HepG2 (cell line): ENCODE results near the gene TASOR. TPM values are rescaled to one million over a fixed set of nuclear protein-coding genes. Genes with fewer than 3 reads are reported as not detected.
A peak's percentile ranks its signal among the peaks of the same experiment; 100 is the strongest.

Source experiments
- DRAP1 ChIP-seq: IDR thresholded peaks from 2 replicates; pipeline ENCODE4 v1.6.1; 2016; ENCODE audit warnings: missing genetic modification reagents, missing compliant biosample characterization
- ELK4 ChIP-seq: sonication (generic); formaldehyde crosslinking; IDR thresholded peaks from 2 replicates; pipeline ENCODE4 v1.9.0; 2021; ENCODE audit warnings: missing genetic modification reagents, borderline replicate concordance
- FOXK1 ChIP-seq: sonication (generic); formaldehyde crosslinking; IDR thresholded peaks from 2 replicates; pipeline ENCODE4 v1.4.0; 2020; ENCODE audit warnings: low read depth, missing genetic modification reagents, borderline replicate concordance
- GPN1 ChIP-seq: sonication (generic); formaldehyde crosslinking; IDR thresholded peaks from 2 replicates; pipeline ENCODE4 v1.5.1; 2020; ENCODE audit warnings: missing genetic modification reagents, borderline replicate concordance
- GTF3A ChIP-seq: sonication (generic); formaldehyde crosslinking; conservative IDR thresholded peaks from 2 replicates; pipeline ENCODE4 v1.4.0; 2020; ENCODE audit warnings: mild to moderate bottlenecking, missing genetic modification reagents
- RAD21 ChIP-seq: fragments of 450-650 bp; formaldehyde crosslinking; IDR thresholded peaks from 2 replicates; pipeline ENCODE4 v1.5.0; 2020; ENCODE audit warnings: mild to moderate bottlenecking
- RXRA ChIP-seq: sonication (generic); formaldehyde crosslinking; IDR thresholded peaks from 2 replicates; pipeline ENCODE4 v1.5.1; 2020; ENCODE audit warnings: missing genetic modification reagents
- SNAPC5 ChIP-seq: sonication (generic); formaldehyde crosslinking; IDR thresholded peaks from 2 replicates; pipeline ENCODE4 v1.8.1; 2023; ENCODE audit warnings: mild to moderate bottlenecking, missing genetic modification reagents, borderline replicate concordance
- SSRP1 ChIP-seq: IDR thresholded peaks from 2 replicates; pipeline ENCODE4 v1.6.1; 2016; ENCODE audit warnings: control low read depth
- WIZ ChIP-seq: sonication (generic); formaldehyde crosslinking; IDR thresholded peaks from 2 replicates; pipeline ENCODE4 v1.5.1; 2020; ENCODE audit warnings: mild to moderate bottlenecking, missing genetic modification reagents
- ZBTB37 ChIP-seq: sonication (generic); formaldehyde crosslinking; IDR thresholded peaks from 2 replicates; pipeline ENCODE4 v1.4.0; 2020; ENCODE audit warnings: mild to moderate bottlenecking, missing genetic modification reagents
- ZFP36L1 ChIP-seq: sonication (generic); formaldehyde crosslinking; IDR thresholded peaks from 2 replicates; pipeline ENCODE4 v1.8.0; 2022; ENCODE audit warnings: mild to moderate bottlenecking, missing genetic modification reagents, moderate library complexity
- ZFX ChIP-seq: sonication (generic); formaldehyde crosslinking; IDR thresholded peaks from 2 replicates; pipeline ENCODE4 v1.4.0; 2020; ENCODE audit warnings: mild to moderate bottlenecking, low read depth, missing genetic modification reagents, moderate library complexity
- ZNF562 ChIP-seq: sonication (generic); formaldehyde crosslinking; IDR thresholded peaks from 2 replicates; pipeline ENCODE4 v1.8.0; 2022; ENCODE audit warnings: missing genetic modification reagents, borderline replicate concordance
- ZNF598 ChIP-seq: sonication (generic); formaldehyde crosslinking; IDR thresholded peaks from 2 replicates; pipeline ENCODE4 v1.5.1; 2020; ENCODE audit warnings: mild to moderate bottlenecking, missing genetic modification reagents, borderline replicate concordance
- polyA plus RNA-seq, 8 experiments: library from polyadenylated mRNA; depleted of rRNA in 3 of 8; stranded (reverse) in 7 of 8; unstranded in 1 of 8; fragments of >200 nt; fragmentation: Illumina TruSeq in 4 of 8; extraction: Trizol in 4 of 8; gene quantifications; 2 replicates each; pipeline versions ENCODE4 v1.2.1 to v1.2.3, GENCODE V29; 2011 to 2016; ENCODE audit warnings: low read depth in 4 of 8, missing spikeins in 1 of 8, mixed read lengths in 1 of 8; ENCODE audit not compliant: insufficient read depth in 1 of 8
- total RNA-seq, 5 experiments: library from RNA; depleted of rRNA; stranded (reverse); fragments of >200 nt; fragmentation: Illumina TruSeq; extraction: Trizol; gene quantifications; 2 replicates each; pipeline ENCODE4 v1.2.3, GENCODE V29; 2016; ENCODE audit warnings: low read depth in 1 of 5
- TF ChIP-seq, protein P1 (sequence below): sonication (generic); formaldehyde crosslinking; IDR thresholded peaks from 2 replicates; pipeline ENCODE4 v1.5.0; 2020; ENCODE audit warnings: mild to moderate bottlenecking, missing genetic modification reagents, borderline replicate concordance

Gene TASOR
- total and polyA plus RNA-seq, 2 of the 13 experiments (the other 11 are each of a cell fraction or from before 2014, with no cell fraction given), result 20.1 to 32.5 TPM

DNA sequence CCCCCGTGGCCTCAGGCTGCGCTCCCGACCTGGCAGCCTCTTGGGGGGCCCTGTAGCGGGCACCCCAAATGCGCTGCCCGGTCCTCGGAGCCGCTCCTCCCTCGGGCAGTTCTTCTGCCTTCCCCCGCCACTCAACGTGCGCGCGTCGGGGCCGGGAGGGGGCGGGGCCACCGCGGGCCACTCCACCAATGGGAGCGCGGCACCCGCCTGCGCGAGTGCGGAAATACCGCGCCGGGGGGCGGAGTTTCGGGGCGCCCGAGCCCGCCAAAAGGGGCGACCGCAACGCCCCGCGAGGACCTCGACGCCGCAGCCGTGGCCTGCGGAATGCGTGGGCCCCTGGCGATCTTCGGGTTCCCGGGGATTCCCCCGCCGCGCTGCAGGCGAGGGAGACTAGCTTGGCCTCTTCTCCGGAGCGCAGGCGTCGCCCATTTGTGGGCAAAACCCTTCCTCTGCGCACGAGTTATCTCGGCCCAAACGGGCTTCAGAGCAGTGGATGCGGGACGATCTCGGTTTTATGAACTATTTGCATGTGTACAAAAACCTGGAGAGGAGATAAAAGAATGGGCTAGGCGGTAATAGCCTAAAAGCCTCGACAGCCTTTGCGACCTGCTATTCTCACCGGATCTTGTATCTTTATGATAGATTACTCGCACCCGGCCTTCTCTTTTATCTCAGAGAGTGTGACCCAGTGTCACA, at the start of gene TASOR (continued):
- TF ChIP-seq DRAP1 (CRISPR knock-in tag), result no peak
- no peak for TF ChIP-seq GPN1
- TF ChIP-seq ZNF598 (CRISPR knock-in tag), result no peak; the same call in 1 of the 2 replicates
- peak; percentile 91 for TF ChIP-seq ZFP36L1
- no peak for TF ChIP-seq ELK4 (CRISPR knock-in tag)
- TF ChIP-seq, protein P1, sequence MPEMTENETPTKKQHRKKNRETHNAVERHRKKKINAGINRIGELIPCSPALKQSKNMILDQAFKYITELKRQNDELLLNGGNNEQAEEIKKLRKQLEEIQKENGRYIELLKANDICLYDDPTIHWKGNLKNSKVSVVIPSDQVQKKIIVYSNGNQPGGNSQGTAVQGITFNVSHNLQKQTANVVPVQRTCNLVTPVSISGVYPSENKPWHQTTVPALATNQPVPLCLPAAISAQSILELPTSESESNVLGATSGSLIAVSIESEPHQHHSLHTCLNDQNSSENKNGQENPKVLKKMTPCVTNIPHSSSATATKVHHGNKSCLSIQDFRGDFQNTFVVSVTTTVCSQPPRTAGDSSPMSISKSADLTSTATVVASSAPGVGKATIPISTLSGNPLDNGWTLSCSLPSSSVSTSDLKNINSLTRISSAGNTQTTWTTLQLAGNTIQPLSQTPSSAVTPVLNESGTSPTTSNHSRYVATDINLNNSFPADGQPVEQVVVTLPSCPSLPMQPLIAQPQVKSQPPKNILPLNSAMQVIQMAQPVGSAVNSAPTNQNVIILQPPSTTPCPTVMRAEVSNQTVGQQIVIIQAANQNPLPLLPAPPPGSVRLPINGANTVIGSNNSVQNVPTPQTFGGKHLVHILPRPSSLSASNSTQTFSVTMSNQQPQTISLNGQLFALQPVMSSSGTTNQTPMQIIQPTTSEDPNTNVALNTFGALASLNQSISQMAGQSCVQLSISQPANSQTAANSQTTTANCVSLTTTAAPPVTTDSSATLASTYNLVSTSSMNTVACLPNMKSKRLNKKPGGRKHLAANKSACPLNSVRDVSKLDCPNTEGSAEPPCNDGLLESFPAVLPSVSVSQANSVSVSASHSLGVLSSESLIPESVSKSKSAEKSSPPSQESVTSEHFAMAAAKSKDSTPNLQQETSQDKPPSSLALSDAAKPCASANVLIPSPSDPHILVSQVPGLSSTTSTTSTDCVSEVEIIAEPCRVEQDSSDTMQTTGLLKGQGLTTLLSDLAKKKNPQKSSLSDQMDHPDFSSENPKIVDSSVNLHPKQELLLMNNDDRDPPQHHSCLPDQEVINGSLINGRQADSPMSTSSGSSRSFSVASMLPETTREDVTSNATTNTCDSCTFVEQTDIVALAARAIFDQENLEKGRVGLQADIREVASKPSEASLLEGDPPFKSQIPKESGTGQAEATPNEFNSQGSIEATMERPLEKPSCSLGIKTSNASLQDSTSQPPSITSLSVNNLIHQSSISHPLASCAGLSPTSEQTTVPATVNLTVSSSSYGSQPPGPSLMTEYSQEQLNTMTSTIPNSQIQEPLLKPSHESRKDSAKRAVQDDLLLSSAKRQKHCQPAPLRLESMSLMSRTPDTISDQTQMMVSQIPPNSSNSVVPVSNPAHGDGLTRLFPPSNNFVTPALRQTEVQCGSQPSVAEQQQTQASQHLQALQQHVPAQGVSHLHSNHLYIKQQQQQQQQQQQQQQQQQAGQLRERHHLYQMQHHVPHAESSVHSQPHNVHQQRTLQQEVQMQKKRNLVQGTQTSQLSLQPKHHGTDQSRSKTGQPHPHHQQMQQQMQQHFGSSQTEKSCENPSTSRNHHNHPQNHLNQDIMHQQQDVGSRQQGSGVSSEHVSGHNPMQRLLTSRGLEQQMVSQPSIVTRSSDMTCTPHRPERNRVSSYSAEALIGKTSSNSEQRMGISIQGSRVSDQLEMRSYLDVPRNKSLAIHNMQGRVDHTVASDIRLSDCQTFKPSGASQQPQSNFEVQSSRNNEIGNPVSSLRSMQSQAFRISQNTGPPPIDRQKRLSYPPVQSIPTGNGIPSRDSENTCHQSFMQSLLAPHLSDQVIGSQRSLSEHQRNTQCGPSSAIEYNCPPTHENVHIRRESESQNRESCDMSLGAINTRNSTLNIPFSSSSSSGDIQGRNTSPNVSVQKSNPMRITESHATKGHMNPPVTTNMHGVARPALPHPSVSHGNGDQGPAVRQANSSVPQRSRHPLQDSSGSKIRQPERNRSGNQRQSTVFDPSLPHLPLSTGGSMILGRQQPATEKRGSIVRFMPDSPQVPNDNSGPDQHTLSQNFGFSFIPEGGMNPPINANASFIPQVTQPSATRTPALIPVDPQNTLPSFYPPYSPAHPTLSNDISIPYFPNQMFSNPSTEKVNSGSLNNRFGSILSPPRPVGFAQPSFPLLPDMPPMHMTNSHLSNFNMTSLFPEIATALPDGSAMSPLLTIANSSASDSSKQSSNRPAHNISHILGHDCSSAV (CRISPR knock-in tag), result peak; percentile 66; the same call in 1 of the 2 replicates
- no peak for TF ChIP-seq RAD21
- TF ChIP-seq SNAPC5 (CRISPR knock-in tag), result no peak; the same call in 1 of the 2 replicates
- TF ChIP-seq ZBTB37 (CRISPR knock-in tag), result no peak
- TF ChIP-seq ZFX, result no peak
- TF ChIP-seq WIZ (CRISPR knock-in tag), result no peak; the same call in 1 of the 2 replicates
- no peak for TF ChIP-seq SSRP1 (CRISPR knock-in tag)
- peak; percentile 46; the same call in 1 of the 2 replicates for TF ChIP-seq ZNF562 (CRISPR knock-in tag)
- no peak for TF ChIP-seq GTF3A (CRISPR knock-in tag)
- peak; percentile 56; the same call in 1 of the 2 replicates for TF ChIP-seq RXRA (CRISPR knock-in tag)
- peak; percentile 50; the same call in 1 of the 2 replicates for TF ChIP-seq FOXK1 (CRISPR knock-in tag)
